NCI-H128 (cell line): ENCODE results near the gene FNDC3B.
"Not testable (repeated sequence)": the region's sequence is repeated elsewhere in the genome, so short reads cannot be mapped to it uniquely, and the experiment has no call there.

ENCODE experiments used
- DNase-seq: peaks from one replicate; lab custom pipeline; 2025; ENCODE audit not compliant: unreplicated experiment; lab: John Stamatoyannopoulos, UW

The FNDC3B gene

DNA sequence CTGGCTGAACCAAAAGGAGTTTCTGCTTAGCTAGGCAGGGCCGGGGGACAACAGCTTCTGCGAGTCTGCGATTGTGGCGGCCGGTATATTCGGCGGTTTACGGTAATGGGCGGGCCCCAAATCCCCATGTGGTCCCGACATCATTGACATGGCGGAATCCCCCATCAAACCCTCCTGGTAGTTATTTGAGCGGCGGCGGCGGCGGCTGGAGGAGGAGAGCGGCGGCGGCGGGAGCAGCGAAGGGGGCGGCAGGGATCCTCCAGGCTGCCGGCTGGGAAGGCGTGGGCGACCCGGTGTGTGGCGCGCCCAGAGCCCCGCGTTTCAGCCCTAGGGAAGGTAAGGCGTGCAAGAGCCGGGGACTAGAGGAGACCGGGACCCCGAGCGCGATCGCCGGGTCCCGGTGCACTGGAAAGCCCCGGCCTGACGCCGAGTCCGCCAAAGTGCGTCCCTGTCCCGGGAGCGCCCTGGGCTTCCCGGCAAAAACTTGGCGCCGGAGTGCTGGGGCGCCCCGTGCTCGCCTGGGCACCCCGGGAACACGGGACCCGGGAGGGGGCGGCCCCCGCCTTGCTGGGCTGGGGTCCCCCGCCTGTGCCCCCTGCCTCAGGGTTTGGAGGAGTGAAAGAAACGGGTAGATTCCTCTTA, at the start of gene FNDC3B:
FNDC3B (plus strand) TSS at position 143 of the 642 bp plus-strand sequence. CDS start 72,902 bp downstream, outside the sequence.
- DNase-seq, result peak; percentile 94

DNA sequence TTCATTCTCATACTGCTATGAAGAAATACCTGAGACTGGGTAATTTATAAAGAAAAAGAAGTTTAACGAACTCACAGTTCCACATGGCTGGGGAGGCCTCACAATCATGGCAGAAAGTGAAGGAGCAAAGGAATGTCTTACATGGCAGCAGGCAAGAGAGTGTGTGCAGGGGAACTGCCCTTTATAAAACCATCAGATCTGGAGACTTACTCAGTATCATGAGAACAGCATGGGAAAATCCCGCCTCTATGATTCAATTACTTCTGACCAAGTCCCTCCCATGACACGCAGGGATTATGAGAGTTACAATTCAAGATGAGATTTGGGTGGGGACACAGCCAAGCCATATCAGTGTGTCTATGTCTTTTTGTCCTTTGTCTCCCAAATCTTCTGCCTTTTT, 49.1 kb upstream of the FNDC3B start:
- not testable (repeated sequence) for DNase-seq

- no peak for DNase-seq
Observed at GRCh38 chr3:171991166-171991565, 48.2 kb upstream of the FNDC3B start.

- DNase-seq, result no peak
Observed at GRCh38 chr3:171994646-171995428, 44.5 kb upstream of the FNDC3B start.

- DNase-seq, result no peak
Observed at GRCh38 chr3:171995486-171995885, 43.9 kb upstream of the FNDC3B start.

DNA sequence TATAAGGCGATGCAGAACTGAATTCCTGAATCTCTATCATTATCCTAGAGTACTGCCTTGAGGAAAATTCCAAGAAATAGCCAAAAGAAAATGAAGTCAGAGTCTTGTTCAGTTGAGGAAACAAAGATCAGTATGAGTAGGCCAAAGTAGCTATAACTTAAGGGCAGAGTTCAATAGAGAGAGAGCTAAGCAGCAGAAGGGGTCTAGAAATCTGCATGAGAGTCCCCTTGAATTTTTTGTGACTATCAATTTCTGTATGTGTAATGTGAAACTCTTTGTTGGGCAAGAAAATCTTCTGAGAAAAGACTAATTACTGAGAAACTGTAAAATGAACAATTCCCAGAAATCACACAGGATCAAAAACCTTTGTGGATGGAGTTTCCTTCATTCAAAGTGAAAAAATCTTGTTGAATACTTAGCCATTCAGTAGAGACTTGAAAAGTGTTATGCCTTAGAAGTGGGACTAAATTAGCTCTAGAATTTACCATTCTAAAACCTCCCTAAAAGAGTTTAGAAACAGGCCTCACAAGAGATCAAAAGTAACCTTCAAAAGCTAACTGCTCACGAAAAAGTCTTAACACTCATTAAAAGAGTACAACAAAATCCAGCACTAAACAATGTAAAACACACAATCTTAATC, 43.1 kb upstream of the FNDC3B start:
- DNase-seq, result no peak

DNA sequence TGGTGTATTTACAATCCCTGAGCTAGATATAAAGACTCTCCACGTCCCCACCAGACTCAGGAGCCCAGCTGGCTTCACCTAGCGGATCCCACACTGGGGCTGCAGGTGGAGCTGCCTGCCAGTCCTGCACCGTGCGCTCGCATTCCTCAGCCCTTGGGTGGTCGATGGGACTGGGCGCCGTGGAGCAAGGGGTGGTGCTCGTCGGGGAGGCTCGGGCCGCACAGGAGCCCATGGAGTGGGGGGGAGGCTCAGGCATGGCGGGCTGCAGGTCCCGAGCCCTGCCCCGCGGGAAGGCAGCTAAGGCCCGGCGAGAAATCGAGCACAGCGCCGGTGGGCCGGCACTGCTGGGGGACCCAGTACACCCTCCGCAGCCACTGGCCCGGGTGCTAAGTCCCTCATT, 40.6 kb upstream of the FNDC3B start:
- not testable (repeated sequence) for DNase-seq

GRCh38 chr3:172001616-172002015, 37.8 kb upstream of the FNDC3B start:
- DNase-seq, result not testable (repeated sequence)

- DNase-seq, result no peak
Observed at GRCh38 chr3:172002512-172003078, 36.8 kb upstream of the FNDC3B start.

DNA sequence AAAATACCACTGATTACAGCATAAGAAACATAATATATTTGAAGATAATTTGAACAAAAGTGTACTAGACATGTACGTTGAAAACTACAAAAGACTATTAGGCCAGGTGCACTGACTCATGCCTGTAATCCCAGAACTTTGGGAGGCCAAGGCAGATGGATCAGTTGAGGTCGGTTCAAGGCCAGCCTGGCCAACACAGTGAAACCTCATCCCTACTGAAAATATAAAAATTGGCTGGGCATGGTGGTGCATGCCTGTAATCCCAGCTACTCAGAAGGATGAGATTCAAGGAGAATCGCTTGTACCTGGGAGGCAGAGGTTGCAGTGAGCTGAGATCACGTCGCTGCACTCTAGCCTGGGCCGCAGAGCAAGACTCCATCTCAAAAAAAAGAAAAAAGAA, 36.2 kb upstream of the FNDC3B start:
- DNase-seq, result no peak

- DNase-seq, result no peak
Observed at GRCh38 chr3:172007065-172007370, 32.4 kb upstream of the FNDC3B start.

GRCh38 chr3:172009803-172010202, 29.6 kb upstream of the FNDC3B start:
- no peak for DNase-seq

DNA sequence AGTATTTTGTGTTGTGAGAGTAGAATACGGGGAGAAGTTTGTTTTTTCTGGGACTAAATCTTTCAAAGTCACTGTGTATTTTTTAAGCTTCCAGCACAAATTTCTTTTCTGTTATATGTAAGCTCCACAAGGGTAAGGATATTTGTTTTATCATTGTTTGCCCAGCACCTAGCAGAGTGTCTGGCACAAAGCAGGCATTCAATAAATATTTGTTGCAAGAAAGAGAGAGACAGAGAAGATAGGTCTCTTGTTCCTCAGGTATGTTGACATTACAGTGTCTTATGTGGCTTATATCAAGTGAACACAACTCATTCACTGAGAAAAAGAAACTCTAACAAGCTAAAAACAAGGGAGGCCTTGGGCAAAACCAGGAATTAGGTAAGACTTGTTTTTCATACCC, 26.6 kb upstream of the FNDC3B start:
- no peak for DNase-seq

DNA sequence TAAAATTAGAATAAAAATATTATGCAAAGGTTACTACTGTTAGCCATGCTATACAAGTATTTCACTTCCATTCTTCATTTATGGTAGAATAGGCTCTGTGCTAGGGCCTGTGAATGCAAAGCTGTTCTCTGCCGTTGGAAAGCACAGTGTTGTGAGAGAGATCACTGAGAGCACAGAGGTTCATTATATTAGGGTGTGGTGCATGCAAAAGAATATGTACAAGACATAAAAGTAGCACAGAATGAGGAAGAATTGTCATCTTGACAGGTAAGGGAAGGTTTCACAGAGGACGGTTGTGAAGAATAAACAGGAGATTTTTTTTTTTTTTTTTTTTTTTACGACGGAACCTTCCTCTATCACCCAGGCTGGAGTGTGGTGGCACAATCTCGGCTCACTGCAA, 25.2 kb upstream of the FNDC3B start:
- no peak for DNase-seq

DNA sequence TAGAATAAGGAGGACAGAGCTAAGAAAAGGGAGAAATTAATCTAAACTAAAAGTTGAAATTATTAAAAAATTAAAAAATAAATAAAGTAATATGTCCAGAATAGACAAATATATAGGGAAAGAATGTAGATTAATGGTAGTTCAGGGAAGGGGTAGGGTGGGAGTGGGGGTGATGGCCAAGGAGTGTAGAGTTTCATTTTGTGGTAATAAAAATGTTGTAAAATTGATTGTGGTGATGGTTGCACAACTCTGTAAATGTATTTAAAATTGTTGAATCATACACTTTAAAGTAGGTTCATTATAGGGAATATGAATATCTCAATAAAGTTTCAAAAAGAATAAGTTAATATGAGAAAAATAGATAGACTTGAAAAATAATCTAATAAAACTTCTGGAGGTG, 21.0 kb upstream of the FNDC3B start:
- no peak for DNase-seq

GRCh38 chr3:172020763-172021162, 18.6 kb upstream of the FNDC3B start:
- no peak for DNase-seq

DNA sequence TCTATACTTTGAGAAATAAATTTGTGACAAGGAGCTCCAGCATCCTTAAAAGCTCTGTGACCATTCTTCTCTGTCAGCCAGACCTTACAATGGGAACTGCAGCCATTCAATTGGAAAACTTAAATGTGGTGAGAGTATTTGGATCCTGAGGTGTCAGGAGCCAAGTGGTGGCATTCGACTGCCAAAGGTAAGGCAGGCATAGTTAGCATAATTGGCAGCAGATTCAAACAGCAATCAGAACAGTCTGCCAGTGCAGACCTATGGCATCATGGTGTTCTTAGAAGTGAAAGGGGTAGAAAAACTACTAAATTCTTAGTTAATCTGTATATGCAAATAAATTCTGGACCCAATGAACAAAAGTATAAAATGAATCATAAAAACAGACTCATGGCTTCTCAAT, 18.2 kb upstream of the FNDC3B start:
- no peak for DNase-seq

GRCh38 chr3:172021859-172022258, 17.5 kb upstream of the FNDC3B start:
- no peak for DNase-seq

GRCh38 chr3:172023915-172024314, 15.5 kb upstream of the FNDC3B start:
- DNase-seq, result no peak

GRCh38 chr3:172024679-172025078, 14.7 kb upstream of the FNDC3B start:
- DNase-seq, result no peak

DNA sequence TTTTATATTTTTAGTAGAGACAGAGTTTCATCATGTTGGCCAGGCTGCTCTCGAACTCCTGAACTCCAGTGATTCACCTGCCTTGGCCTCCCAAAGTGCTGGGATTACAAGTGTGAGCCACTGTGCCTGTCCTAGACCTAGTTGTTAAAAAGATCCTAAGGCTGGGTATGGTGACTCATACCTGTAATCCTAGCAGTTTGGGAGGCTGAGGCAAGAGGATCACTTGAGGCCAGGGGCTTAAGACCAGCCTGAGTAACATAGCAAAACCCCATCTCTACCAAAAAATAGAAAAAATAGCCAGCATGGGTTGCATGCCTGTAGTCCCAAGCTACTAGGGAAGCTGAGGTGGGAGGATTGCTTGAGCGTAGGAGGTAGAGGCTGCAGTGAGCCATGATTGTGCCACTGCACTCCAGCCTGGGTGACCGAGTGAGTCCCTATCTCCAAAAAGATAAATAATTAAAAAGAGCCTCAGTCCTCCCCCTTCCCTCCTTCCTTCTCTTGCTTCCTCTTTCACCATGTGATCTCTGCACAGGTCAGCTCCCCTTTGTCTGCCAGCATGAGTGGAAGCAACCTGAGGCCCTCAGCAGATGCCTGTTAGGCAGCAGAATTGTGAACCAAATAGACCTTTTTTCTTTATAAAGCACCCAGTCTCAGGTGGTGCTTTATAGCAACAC, 9.8 kb upstream of the FNDC3B start:
- no peak for DNase-seq
